ENCODE measurements around the gene EHD2. TPM values are rescaled to one million over a fixed set of nuclear protein-coding genes. Genes with fewer than 3 reads are reported as not detected.
"Not testable (repeated sequence)": the region's sequence is repeated elsewhere in the genome, so short reads cannot be mapped to it uniquely, and the experiment has no call there.

Gene EHD2
- total RNA-seq, 2 donors from 2014 or later = 44.9 to 70.3 TPM

DNA sequence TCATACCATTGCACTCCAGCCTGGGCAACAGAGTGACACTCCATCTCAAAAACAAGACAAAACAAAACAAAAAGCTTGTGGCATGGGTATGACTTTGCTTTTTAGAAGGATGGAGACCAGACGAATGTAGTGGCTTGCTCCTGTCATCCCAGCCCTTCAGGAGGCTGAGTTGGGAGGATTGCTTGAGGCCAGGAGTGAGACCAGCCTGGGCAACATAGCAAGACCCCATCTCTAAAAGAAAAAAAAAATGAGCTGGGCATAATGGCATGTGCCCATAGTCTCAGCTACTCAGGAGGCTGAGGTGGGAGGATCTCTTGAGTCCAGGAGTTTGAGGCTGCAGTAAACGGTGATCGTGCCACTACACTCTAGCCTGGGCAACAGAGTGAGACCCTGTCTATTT, 48.9 kb downstream of the EHD2 start:
- TF ChIP-seq, protein P1, sequence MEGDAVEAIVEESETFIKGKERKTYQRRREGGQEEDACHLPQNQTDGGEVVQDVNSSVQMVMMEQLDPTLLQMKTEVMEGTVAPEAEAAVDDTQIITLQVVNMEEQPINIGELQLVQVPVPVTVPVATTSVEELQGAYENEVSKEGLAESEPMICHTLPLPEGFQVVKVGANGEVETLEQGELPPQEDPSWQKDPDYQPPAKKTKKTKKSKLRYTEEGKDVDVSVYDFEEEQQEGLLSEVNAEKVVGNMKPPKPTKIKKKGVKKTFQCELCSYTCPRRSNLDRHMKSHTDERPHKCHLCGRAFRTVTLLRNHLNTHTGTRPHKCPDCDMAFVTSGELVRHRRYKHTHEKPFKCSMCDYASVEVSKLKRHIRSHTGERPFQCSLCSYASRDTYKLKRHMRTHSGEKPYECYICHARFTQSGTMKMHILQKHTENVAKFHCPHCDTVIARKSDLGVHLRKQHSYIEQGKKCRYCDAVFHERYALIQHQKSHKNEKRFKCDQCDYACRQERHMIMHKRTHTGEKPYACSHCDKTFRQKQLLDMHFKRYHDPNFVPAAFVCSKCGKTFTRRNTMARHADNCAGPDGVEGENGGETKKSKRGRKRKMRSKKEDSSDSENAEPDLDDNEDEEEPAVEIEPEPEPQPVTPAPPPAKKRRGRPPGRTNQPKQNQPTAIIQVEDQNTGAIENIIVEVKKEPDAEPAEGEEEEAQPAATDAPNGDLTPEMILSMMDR (IDR thresholded peaks at IDR 0.05) = no peak
- no peaks in the 10 kb centered on the region for H3K9me3 ChIP-seq
- DNase-seq (ENCODE audit: low spot score) = no peak
- peaks cover 20% of the 10 kb centered on the region for H3K36me3 ChIP-seq
- no peak overlapping the region for H3K4me3 ChIP-seq
- H3K27ac ChIP-seq = no peak overlapping the region
- H3K4me1 ChIP-seq = peaks cover 0 to 5% of the 10 kb centered on the region in 2 donors
- H3K27me3 ChIP-seq = no peaks in the 10 kb centered on the region

DNA sequence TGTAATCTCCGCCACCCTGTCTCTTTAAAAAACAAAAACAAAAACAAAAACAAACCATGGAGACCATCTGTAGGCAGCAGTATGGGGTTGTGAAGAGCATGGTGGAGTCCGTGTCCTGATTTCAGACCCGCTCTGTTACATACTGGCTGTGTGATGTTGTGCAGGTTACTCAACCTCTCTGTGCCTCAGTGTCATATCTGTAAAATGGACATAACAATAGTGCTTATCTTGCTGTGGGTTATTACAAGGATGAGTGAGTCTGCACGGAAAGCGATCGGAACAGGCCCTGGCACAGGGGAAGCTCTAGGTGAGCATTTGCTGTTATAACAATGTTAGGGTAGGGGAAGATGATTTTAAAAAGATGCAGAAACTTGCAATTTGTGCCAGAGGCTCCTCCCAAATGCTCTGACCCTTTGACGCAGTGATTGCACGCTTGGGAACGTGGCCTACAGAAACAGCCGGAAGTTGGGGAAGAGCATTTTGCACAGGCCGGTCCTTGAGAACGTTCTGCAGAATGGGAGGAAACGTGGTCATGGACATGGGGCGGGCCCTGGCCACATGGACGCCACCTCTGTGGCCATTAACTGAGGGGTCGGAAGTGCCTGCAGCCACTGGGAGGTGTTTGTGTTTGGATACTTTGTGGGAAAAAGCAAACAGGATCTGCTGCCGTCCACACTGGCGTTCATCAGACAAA, 49.5 kb downstream of the EHD2 start:
- Histone ChIP-seq H3K36me3 (peaks cover 14% of the 10 kb centered on the region), H3K9me3 (no peaks in the 10 kb centered on the region), H3K4me3 (no peak overlapping the region), H3K4me1 (peaks cover 0 to 3% of the 10 kb centered on the region in 2 donors), H3K27me3 (no peaks in the 10 kb centered on the region), H3K27ac (peak overlapping the region; percentile 22 to 45)
- TF ChIP-seq, protein P1 (IDR thresholded peaks at IDR 0.05) = no peak
- DNase-seq (ENCODE audit: low spot score) = no peak

DNA sequence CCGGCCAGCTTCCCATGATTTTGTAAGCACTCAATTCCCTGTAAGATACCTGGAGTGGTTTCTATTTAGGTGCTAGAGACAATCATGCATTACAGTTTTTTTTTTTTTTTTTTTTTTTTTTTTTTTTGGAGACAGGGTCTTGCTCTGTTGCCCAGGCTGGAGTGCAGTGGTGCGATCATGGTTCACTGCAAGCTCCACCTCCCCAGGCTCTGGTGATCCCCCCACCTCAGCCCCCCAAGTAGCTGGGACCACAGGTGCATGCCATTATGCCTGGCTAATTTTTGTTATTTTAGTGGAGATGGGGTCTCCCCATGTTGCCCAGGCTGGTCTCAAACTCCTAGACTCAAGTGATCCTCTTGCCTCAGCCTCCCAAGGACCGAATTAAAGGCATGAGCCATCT, 51.5 kb downstream of the EHD2 start:
- H3K36me3 ChIP-seq; H3K4me3 ChIP-seq; H3K4me1 ChIP-seq; H3K27me3 ChIP-seq; H3K27ac ChIP-seq; H3K9me3 ChIP-seq; DNase-seq (ENCODE audit: low spot score): not testable (repeated sequence)

GRCh38 chr19:47765523-47766358, 52.5 kb downstream of the EHD2 start:
- no peaks in the 10 kb centered on the region for H3K36me3 ChIP-seq
- H3K9me3 ChIP-seq = no peaks in the 10 kb centered on the region
- H3K4me3 ChIP-seq = no peak overlapping the region
- H3K27ac ChIP-seq = no peak overlapping the region
- TF ChIP-seq, protein P1 (IDR thresholded peaks at IDR 0.05) = peak; percentile 83 to 89
- peaks cover 0 to 3% of the 10 kb centered on the region in 2 donors for H3K4me1 ChIP-seq
- peak; percentile 65 for DNase-seq (ENCODE audit: low spot score)
- H3K27me3 ChIP-seq = no peaks in the 10 kb centered on the region

DNA sequence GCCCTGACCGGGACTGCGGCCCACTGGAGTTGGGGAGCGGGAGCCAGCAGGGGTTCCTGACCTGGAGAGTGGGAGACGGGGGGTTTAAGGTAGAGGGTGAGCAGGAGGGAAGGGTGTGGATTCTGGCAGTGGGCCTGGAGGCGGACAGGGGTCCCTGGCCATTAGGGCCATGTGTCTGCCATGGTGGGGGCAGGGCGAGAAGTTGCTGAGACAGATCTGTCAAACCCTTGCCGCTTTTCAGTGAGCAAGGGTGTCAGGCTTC, 53.1 kb downstream of the EHD2 start:
- TF ChIP-seq, protein P1 (IDR thresholded peaks at IDR 0.05) = no peak
- no peak overlapping the region for H3K4me3 ChIP-seq
- H3K27ac ChIP-seq = no peak overlapping the region
- no peaks in the 10 kb centered on the region for H3K9me3 ChIP-seq
- no peaks in the 10 kb centered on the region for H3K27me3 ChIP-seq
- no peaks in the 10 kb centered on the region for H3K36me3 ChIP-seq
- peaks cover 0 to 3% of the 10 kb centered on the region in 2 donors for H3K4me1 ChIP-seq
- DNase-seq (ENCODE audit: low spot score) = no peak

- H3K27ac ChIP-seq = no peak overlapping the region
- no peak overlapping the region for H3K4me3 ChIP-seq
- no peaks in the 10 kb centered on the region for H3K9me3 ChIP-seq
- TF ChIP-seq, protein P1 (IDR thresholded peaks at IDR 0.05) = no peak
- no peaks in the 10 kb centered on the region for H3K27me3 ChIP-seq
- no peak for DNase-seq (ENCODE audit: low spot score)
- no peaks in the 10 kb centered on the region for H3K36me3 ChIP-seq
- H3K4me1 ChIP-seq = peaks cover 0 to 3% of the 10 kb centered on the region in 2 donors
These were observed 53.4 kb downstream of the EHD2 start for GRCh38 chr19:47766670-47767069.

Data from right atrium auricular region (tissue), 2 donors.